Measurements from ENCODE around the gene PSKH1. TPM values are rescaled to one million over a fixed set of nuclear protein-coding genes. Genes with fewer than 3 reads are reported as not detected.

PSKH1 gene
- total and polyA plus RNA-seq, 9 of the 15 experiments (the other 6 are each of a cell fraction or from before 2014, with no cell fraction given) = 0.96 to 20.9 (median 9.4) TPM

DNA sequence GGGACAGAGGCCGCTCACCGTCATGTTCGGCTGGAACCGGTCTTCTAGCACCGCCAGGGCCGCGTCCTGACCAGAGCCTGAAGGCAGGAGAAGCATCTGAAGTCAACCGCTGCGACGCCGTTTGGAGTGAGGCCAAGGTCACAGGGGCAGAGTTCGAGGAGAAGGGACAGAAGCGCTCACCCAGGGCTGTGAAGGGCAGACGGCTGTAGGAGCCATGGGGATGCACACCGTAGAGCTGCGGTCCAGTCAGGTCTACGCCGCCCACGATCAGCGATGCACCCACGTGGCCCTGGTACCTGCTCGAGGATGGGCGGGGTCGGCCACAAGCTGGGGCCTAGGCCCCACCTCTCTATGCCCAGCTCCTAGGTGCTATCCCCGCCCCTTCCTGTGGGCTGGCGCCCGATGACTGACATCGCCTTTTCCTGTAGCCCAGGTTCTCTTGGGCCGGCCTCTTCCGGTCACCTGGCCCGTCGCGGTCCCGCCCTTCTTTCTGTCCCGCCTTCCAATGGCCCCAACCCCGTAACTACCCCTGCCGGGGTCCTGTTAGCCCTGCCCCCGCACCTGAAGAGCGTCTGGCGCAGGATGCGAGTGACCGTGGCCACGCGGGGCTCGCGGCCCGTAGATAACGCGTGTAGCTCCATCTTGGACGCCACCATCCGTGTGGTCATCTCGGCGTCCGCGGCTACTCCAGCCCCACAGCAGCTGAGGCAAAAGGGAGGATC, 42.5 kb downstream of the PSKH1 start (continued):
- TF ChIP-seq ARID2 (IDR thresholded peaks at IDR 0.05) = no peak
- TF ChIP-seq SP1 (CRISPR knock-in tag; IDR thresholded peaks at IDR 0.05) = peak; percentile 78
- no peak for TF ChIP-seq SMAD2 (IDR thresholded peaks at IDR 0.05; ENCODE audit: low read depth, low read length)
- TF ChIP-seq HEY1 (CRISPR knock-in tag; IDR thresholded peaks at IDR 0.05; ENCODE audit: borderline replicate concordance) = peak; percentile 58; the same call in 1 of the 2 replicates
- TF ChIP-seq GATAD2B (IDR thresholded peaks at IDR 0.05; ENCODE audit: borderline replicate concordance) = no peak
- peak in 1 of 2 experiments; percentile 97; a peak in 2 of 4 replicates for TF ChIP-seq HDAC1 (IDR thresholded peaks at IDR 0.05)
- TF ChIP-seq NR2C1 (IDR thresholded peaks at IDR 0.05) = peak; percentile 85
- peak; percentile 93 for TF ChIP-seq NR2C1 (tag; IDR thresholded peaks at IDR 0.05)
- 0 out of 2 replicates have a peak, but pooled peaks have one; percentile 57 for TF ChIP-seq FOXP1 (CRISPR knock-in tag; IDR thresholded peaks at IDR 0.05)
- no peak for TF ChIP-seq ZNF165 (CRISPR knock-in tag; IDR thresholded peaks at IDR 0.05; ENCODE audit: borderline replicate concordance)
- peak; percentile 34; the same call in 1 of the 2 replicates for TF ChIP-seq GMEB1 (CRISPR knock-in tag; IDR thresholded peaks at IDR 0.05)
- TF ChIP-seq, protein P1, sequence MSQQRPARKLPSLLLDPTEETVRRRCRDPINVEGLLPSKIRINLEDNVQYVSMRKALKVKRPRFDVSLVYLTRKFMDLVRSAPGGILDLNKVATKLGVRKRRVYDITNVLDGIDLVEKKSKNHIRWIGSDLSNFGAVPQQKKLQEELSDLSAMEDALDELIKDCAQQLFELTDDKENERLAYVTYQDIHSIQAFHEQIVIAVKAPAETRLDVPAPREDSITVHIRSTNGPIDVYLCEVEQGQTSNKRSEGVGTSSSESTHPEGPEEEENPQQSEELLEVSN (IDR thresholded peaks at IDR 0.05; ENCODE audit: borderline replicate concordance in 1 of 2, extremely low read depth in 1 of 2, insufficient read depth in 1 of 2, insufficient read length in 1 of 2, low read depth in 1 of 2, low read length in 1 of 2, poor library complexity in 1 of 2, severe bottlenecking in 1 of 2) = peak; percentile 60 to 80
- no peak for TF ChIP-seq ZC3H4 (CRISPR knock-in tag; IDR thresholded peaks at IDR 0.05; ENCODE audit: borderline replicate concordance)
- TF ChIP-seq CHD4 (IDR thresholded peaks at IDR 0.05; ENCODE audit: insufficient read depth, insufficient replicate concordance, low read depth, low read length, poor library complexity, severe bottlenecking) = no peak
- TF ChIP-seq ESRRB (CRISPR knock-in tag; IDR thresholded peaks at IDR 0.05; ENCODE audit: borderline replicate concordance) = no peak
- TF ChIP-seq DDX20 (tag; IDR thresholded peaks at IDR 0.05; ENCODE audit: low read depth) = no peak
- TF ChIP-seq ZBTB2 (IDR thresholded peaks at IDR 0.05) = peak; percentile 51; the same call in 1 of the 2 replicates
- TF ChIP-seq, protein P2, sequence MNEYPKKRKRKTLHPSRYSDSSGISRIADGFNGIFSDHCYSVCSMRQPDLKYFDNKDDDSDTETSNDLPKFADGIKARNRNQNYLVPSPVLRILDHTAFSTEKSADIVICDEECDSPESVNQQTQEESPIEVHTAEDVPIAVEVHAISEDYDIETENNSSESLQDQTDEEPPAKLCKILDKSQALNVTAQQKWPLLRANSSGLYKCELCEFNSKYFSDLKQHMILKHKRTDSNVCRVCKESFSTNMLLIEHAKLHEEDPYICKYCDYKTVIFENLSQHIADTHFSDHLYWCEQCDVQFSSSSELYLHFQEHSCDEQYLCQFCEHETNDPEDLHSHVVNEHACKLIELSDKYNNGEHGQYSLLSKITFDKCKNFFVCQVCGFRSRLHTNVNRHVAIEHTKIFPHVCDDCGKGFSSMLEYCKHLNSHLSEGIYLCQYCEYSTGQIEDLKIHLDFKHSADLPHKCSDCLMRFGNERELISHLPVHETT (CRISPR knock-in tag; conservative IDR thresholded peaks at IDR 0.05 in 1 of 2, IDR thresholded peaks at IDR 0.05 in 1 of 2) = peak in 1 of 2 experiments; percentile 66; a peak in 1 of 4 replicates
- no peak for TF ChIP-seq HNRNPK (IDR thresholded peaks at IDR 0.05; ENCODE audit: low read depth, low read length, poor library complexity, severe bottlenecking)
- TF ChIP-seq NBN (IDR thresholded peaks at IDR 0.05; ENCODE audit: low read depth) = 0 out of 2 replicates have a peak, but pooled peaks have one; percentile 27
- no peak for TF ChIP-seq NFE2L1 (tag; IDR thresholded peaks at IDR 0.05; ENCODE audit: borderline replicate concordance, low read depth)
